ENCODE data around the gene TUBB2B.

Gene TUBB2B

GRCh38 chr6:3232017-3232945 is 4.8 kb upstream of the TUBB2B start:
- DNase-seq: no peak

GRCh38 chr6:3231247-3232016 is 4.0 kb upstream of the TUBB2B start:
- DNase-seq: peak; percentile 82

- peak; percentile 71 for DNase-seq
Observed at GRCh38 chr6:3230900-3231246, 3.4 kb upstream of the TUBB2B start.

- DNase-seq: no peak
Observed at GRCh38 chr6:3230256-3230882, 2.9 kb upstream of the TUBB2B start.

- DNase-seq: no peak
Observed at GRCh38 chr6:3229566-3230178, 2.2 kb upstream of the TUBB2B start.

- no peak for DNase-seq
Observed at GRCh38 chr6:3228771-3229565, 1.5 kb upstream of the TUBB2B start.

GRCh38 chr6:3228046-3228671 is 706 bp upstream of the TUBB2B start:
- DNase-seq: no peak

- DNase-seq: peak; percentile 75
Observed at GRCh38 chr6:3226481-3227362, 731 bp downstream of the TUBB2B start.

- DNase-seq: no peak
Observed at GRCh38 chr6:3226042-3226441, 1.4 kb downstream of the TUBB2B start.

GRCh38 chr6:3222506-3223038 is 4.9 kb downstream of the TUBB2B start:
- DNase-seq: no peak

- DNase-seq: no peak
Observed at GRCh38 chr6:3221578-3221977, 5.9 kb downstream of the TUBB2B start.

- no peak for DNase-seq
Observed at GRCh38 chr6:3220366-3220765, 7.1 kb downstream of the TUBB2B start.

GRCh38 chr6:3218266-3218665 is 9.2 kb downstream of the TUBB2B start:
- no peak for DNase-seq

- no peak for DNase-seq
Observed at GRCh38 chr6:3217286-3217685, 10.2 kb downstream of the TUBB2B start.

- DNase-seq: no peak
Observed at GRCh38 chr6:3214898-3215297, 12.6 kb downstream of the TUBB2B start.

GRCh38 chr6:3213334-3213695 is 14.1 kb downstream of the TUBB2B start:
- no peak for DNase-seq

GRCh38 chr6:3212261-3212660 is 15.2 kb downstream of the TUBB2B start:
- DNase-seq: no peak

- DNase-seq: no peak
Observed at GRCh38 chr6:3211681-3212080, 15.8 kb downstream of the TUBB2B start.

GRCh38 chr6:3210024-3210610 is 17.3 kb downstream of the TUBB2B start:
- no peak for DNase-seq

Measured in femur (tissue), 1 donor.